ENCODE data around the gene LILRA6.
"Not testable (repeated sequence)": the region's sequence is repeated elsewhere in the genome, so short reads cannot be mapped to it uniquely, and the experiment has no call there.

Gene LILRA6

GRCh38 chr19:54242646-54243045, at the start of gene LILRA6:
LILRA6 (minus strand) TSS chr19:54242790.
- not testable (repeated sequence) for DNase-seq (ENCODE audit: low read depth in 2 of 2); H3K4me3 ChIP-seq (replicated peaks in 1 of 2; ENCODE audit: low read depth in 2 of 2, low read length in 2 of 2)

DNA sequence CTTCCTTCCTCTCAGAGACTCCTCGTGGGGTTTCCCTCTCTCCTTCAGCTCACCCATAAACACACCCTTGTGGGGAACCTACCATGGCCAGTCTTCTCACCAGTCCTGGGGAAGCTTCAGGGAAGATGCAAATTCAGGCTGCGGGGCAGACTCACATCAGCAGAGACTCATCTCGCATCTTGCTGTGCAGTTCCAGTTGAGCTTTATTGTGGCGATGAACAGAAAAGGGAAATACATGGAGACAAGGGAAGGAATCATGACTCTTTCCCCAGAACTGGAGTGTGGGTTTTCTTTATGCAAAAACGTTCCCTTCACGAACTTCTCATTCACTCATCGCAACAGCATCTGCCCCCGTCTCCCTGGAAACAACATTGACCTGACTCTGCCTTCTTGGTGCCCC, 46.6 kb upstream of the LILRA6 start:
- not testable (repeated sequence) for DNase-seq (ENCODE audit: low read depth in 2 of 2); H3K4me3 ChIP-seq (replicated peaks in 1 of 2; ENCODE audit: low read depth in 2 of 2, low read length in 2 of 2)

GRCh38 chr19:54287456-54287855, 44.9 kb upstream of the LILRA6 start:
- no peak overlapping the region for H3K4me3 ChIP-seq (replicated peaks in 1 of 2; ENCODE audit: low read depth in 2 of 2, low read length in 2 of 2)
- no peak for TF ChIP-seq CTCF (IDR thresholded peaks at IDR 0.05; ENCODE audit: low read depth, low read length)
- DNase-seq (ENCODE audit: low read depth in 2 of 2), result no peak

- not testable (repeated sequence) for DNase-seq (ENCODE audit: low read depth in 2 of 2); H3K4me3 ChIP-seq (replicated peaks in 1 of 2; ENCODE audit: low read depth in 2 of 2, low read length in 2 of 2)
Measured at GRCh38 chr19:54286283-54286682, 43.7 kb upstream of the LILRA6 start.

- not testable (repeated sequence) for DNase-seq (ENCODE audit: low read depth in 2 of 2); H3K4me3 ChIP-seq (replicated peaks in 1 of 2; ENCODE audit: low read depth in 2 of 2, low read length in 2 of 2)
Measured at GRCh38 chr19:54285427-54286056, 43.0 kb upstream of the LILRA6 start.

- TF ChIP-seq CTCF (IDR thresholded peaks at IDR 0.05; ENCODE audit: low read depth, low read length), result no peak
- no peak overlapping the region for H3K4me3 ChIP-seq (replicated peaks in 1 of 2; ENCODE audit: low read depth in 2 of 2, low read length in 2 of 2)
- no peak for DNase-seq (ENCODE audit: low read depth in 2 of 2)
Measured at GRCh38 chr19:54282686-54283470, 40.3 kb upstream of the LILRA6 start.

DNA sequence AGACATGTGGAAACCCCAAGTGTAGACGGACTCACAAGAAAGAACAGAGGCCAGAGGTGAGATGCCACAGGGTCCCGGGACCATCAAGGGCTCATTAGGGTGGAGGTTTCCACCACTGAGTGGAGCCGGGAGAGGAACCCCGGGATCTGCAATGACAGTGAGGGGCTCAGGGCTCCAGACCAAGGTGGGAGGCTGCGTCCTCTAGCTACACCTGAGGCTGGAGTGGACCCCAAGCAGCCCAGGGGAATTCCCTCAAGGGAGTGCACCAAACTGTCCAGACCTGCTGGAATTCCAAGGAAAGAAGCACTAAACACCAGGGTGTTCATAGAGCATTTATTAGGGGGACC, 39.1 kb upstream of the LILRA6 start:
- not testable (repeated sequence) for DNase-seq (ENCODE audit: low read depth in 2 of 2); H3K4me3 ChIP-seq (replicated peaks in 1 of 2; ENCODE audit: low read depth in 2 of 2, low read length in 2 of 2)

- DNase-seq (ENCODE audit: low read depth in 2 of 2), result no peak
- no peak for TF ChIP-seq CTCF (IDR thresholded peaks at IDR 0.05; ENCODE audit: low read depth, low read length)
- no peak within 1 kb of the TSS for H3K4me3 ChIP-seq (replicated peaks in 1 of 2; ENCODE audit: low read depth in 2 of 2, low read length in 2 of 2)
Measured at GRCh38 chr19:54281007-54281728, 38.6 kb upstream of the LILRA6 start, which contains the start of gene LILRB2. LILRB2 (minus strand) TSS chr19:54281110; CDS start chr19:54280496, 614 bp downstream.

DNA sequence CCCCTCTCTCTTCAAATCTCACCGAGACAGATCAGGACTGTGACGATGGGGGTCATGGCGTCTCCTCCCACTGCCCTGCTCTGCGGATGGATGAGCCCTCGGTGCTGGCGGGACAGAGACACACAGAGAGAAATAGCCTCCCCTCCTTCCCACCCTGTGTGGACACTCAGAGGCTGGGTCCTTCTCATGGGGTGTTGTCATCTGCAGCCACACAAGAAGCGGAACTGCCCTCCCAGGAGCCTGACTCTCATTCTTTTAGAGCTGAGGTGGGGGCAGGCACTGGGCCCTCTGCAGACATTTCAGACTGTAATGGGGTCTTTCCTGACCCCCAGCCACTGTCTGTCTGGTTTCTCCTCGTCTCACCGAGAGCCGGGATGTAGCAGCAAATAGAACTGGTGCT, 37.9 kb upstream of the LILRA6 start:
- not testable (repeated sequence) for DNase-seq (ENCODE audit: low read depth in 2 of 2); H3K4me3 ChIP-seq (replicated peaks in 1 of 2; ENCODE audit: low read depth in 2 of 2, low read length in 2 of 2)

DNA sequence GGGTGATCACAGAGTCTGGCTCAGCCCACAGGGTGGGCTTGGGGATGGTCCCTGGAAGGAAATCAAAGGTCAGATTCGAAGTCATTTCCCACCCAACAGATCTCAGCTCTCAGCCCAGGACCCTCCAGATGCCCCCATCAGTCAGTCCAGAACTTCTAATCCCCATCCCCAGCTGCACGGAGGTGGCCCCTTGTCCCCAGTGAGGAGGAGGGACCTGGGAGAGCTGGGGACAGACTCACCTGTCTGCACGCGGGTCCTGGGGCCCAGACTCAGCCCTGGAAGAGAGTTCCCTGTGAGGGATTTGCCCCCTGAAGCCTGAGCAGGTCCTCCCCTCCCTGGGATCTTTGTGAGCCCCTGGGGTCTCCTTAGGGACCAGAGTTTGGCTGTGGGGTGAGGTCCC, 37.4 kb upstream of the LILRA6 start:
- DNase-seq (ENCODE audit: low read depth in 2 of 2); H3K4me3 ChIP-seq (replicated peaks in 1 of 2; ENCODE audit: low read depth in 2 of 2, low read length in 2 of 2): not testable (repeated sequence)

Data from cardiac fibroblast (primary cell).